Measurements from ENCODE around the gene ISOC2. TPM values are rescaled to one million over a fixed set of nuclear protein-coding genes. Genes with fewer than 3 reads are reported as not detected.

The ISOC2 gene
- total and polyA plus RNA-seq, 2 donors (not counting 3 experiments of a cell fraction or from before 2014, with no cell fraction given): 49.3 to 68.7 TPM

- POLR2A ChIA-PET: no interaction called here
- Histone ChIP-seq H3K4me1 (ENCODE audit: control insufficient read depth, extremely low read depth, insufficient read depth, low read length) (no peaks in the 10 kb centered on the region), H4K20me1 (replicated peaks; ENCODE audit: control insufficient read depth, extremely low read depth, insufficient read depth, low read length) (no peaks in the 10 kb centered on the region), H2AFZ (ENCODE audit: low read depth, low read length) (no peak overlapping the region), H3K4me2 (ENCODE audit: insufficient read depth, low read length) (no peak overlapping the region), H3K27me3 (ENCODE audit: control insufficient read depth in 2 of 2, insufficient read depth in 2 of 2, low read length in 2 of 2) (peaks cover 0 to 1% of the 10 kb centered on the region in 2 experiments), H3K36me3 (ENCODE audit: control insufficient read depth in 2 of 2, extremely low read depth in 1 of 2, insufficient read depth in 2 of 2, low read length in 2 of 2) (no peaks in the 10 kb centered on the region), H3K9me1 (replicated peaks; ENCODE audit: control insufficient read depth, extremely low read depth, insufficient read depth, low read length) (no peaks in the 10 kb centered on the region), H3K4me3 (replicated peaks in 1 of 3; ENCODE audit: insufficient read depth in 1 of 3, low read depth in 1 of 3, low read length in 3 of 3) (no peak overlapping the region), H3K79me2 (ENCODE audit: control insufficient read depth, insufficient read depth, low read length) (no peaks in the 10 kb centered on the region), H3K27ac (ENCODE audit: insufficient read depth, low read depth, low read length) (no peak overlapping the region), H3K9me3 (replicated peaks; ENCODE audit: control insufficient read depth, insufficient read depth, low read length) (no peaks in the 10 kb centered on the region), H3K9ac (replicated peaks; ENCODE audit: extremely low read depth, insufficient read depth, low read length) (no peak overlapping the region)
- FAIRE-seq: no peak
- DNase-seq (ENCODE audit: low read depth, low spot score): no peak
- CTCF ChIA-PET: interaction anchor here (0.6 to 5.4 kb wide), 13 partner anchors 10 to 417 kb away, joined by 3 to 298 read pairs (median 14); partner anchors contain the start of genes NAT14, SSC5D, ZNF628 and ZNF865
- intact Hi-C loops (cut with micrococcal nuclease) (loop anchor here (1.0 to 2.0 kb wide), 4 partner anchors 18 to 364 kb away; no protein-coding TSS in a partner anchor), dilution Hi-C loops (cut with MboI; ENCODE audit: extremely low pct_ligation_motif_present, low sequenced_read_pairs) (no loop called here)
- BruUV-seq (replicated peaks): no TSS peak
- no peak for TF ChIP-seq CTCF (IDR thresholded peaks at IDR 0.05; ENCODE audit: extremely low read depth in 1 of 2, insufficient read depth in 1 of 2, low read depth in 1 of 2, low read length in 2 of 2)
- TF ChIP-seq GATA2 (IDR thresholded peaks at IDR 0.05; ENCODE audit: insufficient read depth, insufficient read length, low read depth, low read length): no peak
- TF ChIP-seq POLR2A (IDR thresholded peaks at IDR 0.05; ENCODE audit: low read depth, low read length): no peak
- no peak for TF ChIP-seq FOS (IDR thresholded peaks at IDR 0.05; ENCODE audit: borderline replicate concordance, insufficient read depth, low read length)
- no peak for TF ChIP-seq EZH2 (IDR thresholded peaks at IDR 0.05; ENCODE audit: borderline replicate concordance, low read depth, low read length, severe bottlenecking)
- TF ChIP-seq MAX (IDR thresholded peaks at IDR 0.05; ENCODE audit: insufficient read depth, insufficient read length): no peak
- no peak for TF ChIP-seq POLR2AphosphoS5 (IDR thresholded peaks at IDR 0.05; ENCODE audit: insufficient read depth, low read depth, low read length)
Measured at GRCh38 chr19:55504981-55505380, 43.5 kb upstream of the ISOC2 start.
